ENCODE measurements around the gene TMEM108.

TMEM108 gene

DNA sequence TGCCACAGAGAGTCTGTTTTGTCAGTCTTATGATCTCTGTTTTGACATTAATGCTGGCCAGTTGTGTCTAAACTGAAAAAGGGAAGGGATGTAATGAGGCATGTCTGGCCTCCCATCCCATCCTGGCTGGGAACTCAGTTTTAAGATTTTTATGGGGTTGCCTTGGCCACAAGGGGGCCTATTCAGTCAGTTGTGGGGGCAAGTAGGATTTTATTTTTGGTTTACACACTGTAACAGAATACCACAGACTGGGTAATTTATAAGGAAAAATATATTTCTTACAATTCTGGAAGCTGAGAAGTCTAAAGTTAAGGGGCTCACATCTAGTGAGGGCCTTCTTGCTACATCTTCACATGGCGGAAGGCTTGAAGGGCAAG lies 129.8 kb downstream of the TMEM108 start:
- DNase-seq = no peak

DNA sequence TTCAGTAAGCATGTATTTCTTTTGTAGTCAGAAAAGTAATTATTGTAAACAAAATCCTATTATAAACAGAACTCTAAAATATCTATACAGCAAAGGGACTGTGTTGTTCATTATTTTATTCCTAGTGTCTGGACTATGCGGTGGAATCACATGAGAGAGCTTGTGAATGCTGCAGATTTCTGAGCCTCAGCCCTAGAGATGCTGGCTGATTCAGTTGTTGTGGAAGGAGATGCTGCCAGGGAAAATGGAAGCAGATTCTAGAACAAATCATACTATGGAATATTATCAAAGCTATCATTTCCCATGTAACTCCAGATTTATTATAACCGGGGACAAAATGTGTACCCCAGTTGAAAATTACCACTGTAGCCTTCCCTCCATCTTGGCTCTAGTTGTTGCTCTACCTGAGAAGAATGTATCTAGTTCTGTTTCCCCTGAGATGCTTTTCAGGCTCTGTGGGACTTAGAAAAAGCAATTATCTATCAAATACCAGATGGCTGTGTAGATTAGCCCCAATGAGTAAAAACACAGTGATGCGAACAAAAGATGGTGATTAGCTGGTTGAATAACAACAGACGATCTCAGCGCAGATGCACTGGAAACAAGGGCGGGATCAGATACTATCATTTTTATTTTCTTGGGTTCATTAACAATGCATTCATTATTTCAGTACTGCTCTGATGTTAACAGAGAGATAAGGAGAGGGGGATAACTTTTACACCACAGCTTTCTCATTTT lies 131.3 kb downstream of the TMEM108 start:
- no peak for DNase-seq

DNA sequence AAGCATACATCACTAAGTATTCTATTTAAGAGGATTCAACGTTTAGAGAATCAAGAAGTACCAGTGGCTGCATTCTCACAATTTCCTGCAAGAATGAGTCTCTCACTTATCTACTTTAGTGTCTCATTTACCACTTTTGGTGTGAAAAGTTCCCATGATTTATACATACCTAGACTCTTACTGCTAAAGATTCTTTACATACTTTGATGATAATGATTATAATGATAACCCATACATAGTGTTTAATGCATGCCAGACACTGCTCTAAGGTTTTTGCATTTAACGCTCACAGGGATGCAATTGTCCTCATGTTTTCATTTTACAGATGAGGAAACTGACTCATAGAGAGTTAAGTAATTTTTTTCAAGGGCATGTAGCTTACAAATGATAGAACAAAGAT lies 133.6 kb downstream of the TMEM108 start:
- DNase-seq = no peak

DNA sequence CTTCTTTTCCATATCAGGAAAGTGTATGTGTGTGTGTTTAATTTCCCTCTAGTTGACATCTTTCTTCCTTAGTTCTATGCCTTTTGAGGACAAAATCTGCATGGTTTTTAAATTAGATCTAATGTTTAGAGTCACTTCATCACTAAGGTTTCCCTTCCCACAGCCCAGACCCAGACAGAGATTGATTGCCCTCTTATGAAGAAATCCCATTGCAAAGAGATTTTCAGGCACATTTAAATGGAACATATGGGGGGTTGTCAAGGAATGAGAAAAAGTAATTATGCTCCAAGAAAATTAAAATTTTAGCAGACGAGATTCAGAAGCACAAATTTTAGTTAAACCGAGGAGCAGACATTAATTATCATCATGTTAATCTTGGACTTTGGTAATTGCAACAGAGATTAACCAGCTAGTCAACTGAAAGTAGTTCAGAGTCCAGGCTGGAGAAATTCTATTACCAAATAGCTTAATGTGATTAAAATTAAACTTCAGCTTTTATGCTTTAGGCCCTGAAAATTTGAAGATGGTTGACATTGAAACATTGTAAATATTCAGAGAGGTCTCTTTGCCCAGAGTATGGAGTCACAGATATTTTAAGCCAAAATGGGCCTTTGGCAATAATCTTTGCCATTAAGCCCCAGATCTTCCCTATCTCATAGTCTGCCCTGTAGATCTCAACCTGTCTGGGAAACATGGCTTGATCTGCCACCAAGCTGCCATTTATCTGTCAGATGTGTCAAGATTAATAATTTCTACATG lies 143.4 kb downstream of the TMEM108 start:
- no peak for DNase-seq

DNA sequence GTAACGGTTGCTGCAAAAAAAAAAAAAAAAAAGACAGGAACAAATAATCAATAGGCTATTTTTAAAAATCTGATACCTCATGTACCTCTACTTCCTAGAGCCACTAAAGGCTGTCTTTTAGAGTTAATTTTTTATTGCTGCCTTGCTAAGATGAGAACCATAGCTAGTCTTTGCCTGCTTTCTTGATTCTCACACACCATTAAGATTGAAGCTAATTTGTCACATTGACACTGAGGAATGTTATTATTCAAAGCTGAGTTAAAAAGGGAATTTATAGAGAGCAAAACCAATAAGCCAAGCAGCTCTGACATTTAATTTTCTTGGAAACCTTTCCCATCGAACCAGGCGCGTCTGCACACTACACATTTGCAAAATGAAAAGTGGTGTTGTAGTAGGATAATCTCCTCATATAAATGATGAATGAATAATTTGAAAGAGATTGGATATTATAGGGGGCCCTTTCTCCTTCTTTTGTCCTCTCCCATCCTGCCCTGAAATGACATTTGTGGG lies 149.7 kb downstream of the TMEM108 start:
- no peak for DNase-seq

DNA sequence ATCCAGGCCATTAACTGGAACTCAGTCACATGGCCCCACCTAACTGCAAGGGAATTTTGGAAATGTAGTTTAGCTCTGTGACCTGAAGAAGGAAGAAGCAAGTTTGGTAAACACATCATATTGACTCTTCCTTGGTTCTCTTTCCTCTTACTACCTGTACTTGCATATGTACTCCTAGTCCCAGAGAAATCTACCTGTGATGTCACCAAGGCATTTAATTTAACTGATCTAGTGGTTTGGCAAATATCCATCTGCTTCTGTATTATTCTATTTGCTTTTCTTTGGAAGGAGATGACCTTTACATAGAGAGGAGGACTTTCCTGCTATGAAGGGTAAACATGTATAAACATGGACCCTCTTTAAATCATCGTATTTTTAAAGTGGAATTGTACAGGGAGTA lies 150.8 kb downstream of the TMEM108 start:
- DNase-seq = no peak

DNA sequence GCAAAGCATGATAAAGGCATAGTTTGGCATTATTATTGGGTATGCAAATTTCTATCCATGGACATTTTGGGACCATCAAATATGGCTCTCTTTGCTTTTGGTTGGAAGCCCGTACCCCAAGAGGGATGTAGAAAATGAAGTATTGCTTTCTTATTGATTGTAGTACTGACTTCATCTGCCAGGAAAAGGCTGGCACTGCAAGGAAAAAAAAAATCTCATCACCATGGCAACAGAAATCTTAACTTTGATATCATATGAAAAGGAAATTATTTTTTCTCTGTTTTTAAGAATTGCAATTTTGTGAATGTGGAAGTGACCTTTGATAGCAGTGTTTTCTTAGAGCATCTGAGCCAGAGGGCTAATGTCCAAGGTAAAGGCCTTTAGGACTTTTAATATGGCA lies 151.7 kb downstream of the TMEM108 start:
- no peak for DNase-seq

DNA sequence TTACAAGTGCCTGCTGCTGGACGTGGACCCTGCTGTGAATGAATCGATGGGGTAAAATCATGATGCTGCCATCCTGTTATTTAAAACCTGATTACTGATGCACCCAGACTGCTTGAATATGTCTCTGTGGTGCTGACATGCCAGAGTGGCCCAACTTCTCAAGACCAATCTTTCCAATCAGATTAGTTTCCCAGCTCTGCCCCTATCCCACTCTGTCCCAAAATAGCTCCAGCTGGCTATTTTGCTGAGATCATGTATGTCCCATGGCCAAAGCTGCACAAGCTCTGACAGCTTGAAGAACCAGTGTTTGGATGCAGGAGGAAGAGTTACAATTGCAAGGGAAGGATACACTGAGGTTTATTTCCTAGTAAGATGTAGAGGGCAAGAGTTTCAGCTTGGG lies 153.6 kb downstream of the TMEM108 start:
- DNase-seq = no peak

DNA sequence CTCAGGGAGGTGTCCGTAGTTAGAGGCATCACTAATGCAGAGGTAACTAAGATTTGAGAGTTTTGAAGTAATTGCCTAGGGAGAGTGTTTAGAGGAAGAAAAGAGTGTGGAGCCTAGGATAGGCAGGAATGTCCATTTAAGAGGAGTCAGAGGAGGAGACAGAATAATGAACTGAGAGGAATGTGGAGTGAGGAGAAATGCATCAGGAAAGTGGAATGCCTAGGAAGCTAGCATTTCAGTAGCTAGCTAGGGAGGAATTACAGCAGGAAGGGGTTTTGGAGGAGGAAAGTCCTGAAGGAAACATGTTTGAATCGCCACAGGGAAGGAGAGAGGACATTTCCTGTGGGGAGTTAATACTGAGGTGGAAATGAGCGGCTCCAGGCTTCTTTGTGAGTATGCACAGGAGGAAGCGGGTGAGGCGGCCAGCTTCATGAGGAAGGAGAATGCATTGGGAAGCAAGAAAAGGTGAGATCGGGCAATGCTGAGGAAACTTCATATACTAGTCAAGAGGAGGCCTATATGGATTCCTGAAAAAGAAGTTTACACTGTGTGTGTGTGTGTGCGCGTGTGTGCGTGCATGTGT lies 154.3 kb downstream of the TMEM108 start:
- no peak for DNase-seq

DNA sequence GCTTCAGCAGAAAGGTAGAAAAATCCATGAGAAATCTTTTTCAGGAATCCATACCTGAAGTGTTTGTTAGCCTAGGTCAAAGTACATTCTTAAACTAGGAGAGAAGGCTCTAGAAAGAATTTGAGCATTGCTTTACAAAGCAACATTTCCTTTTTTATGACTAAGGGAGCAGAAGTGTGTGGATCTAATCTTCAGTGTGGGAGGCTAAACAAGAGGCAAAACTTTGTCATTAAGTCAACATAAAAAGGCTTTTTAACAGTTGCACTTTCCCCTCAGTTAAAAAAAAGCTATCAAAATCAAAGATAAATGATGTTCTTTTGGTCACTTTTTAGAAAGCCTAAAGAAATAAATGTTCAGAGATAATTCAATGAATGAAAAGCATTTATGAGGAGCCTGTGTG lies 154.8 kb downstream of the TMEM108 start:
- DNase-seq = no peak

DNA sequence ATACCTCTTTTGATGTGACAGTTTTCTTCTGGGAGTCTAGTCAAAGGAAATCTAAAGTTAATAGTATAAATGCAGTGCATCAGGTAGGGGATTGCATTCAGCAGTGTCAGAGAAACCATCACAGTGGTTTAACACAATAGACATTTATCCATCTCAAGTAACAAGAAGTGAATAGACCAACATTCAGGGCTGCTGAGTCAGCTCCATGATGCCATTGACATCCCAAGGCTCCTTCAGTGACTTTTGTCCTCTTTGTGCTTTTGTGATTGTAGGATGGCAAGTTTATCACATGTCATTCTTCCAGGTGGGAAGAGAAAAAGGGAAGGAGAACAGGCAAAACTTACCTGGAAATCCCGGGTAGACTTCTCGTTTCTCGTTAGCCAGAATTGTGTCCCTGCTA lies 158.3 kb downstream of the TMEM108 start:
- DNase-seq = no peak

DNA sequence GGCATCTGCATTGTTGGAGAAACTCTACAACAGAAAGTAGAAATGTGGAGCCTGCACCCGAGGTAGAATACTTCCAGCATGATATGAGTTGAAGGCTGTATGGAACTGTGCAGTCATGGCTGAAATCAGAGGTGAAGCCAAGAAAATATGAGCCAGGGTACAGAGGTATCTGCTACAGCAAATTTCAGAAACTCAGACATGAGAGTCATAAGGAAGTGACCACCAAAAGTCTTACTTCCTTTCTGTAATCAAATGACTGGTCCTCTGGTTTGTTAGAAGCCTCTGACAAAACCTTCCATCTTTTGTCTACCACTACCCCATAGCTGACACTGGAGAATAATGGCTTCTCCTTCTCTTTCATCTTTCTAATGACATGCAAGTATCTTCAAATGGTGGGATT lies 159.4 kb downstream of the TMEM108 start:
- DNase-seq = no peak

DNA sequence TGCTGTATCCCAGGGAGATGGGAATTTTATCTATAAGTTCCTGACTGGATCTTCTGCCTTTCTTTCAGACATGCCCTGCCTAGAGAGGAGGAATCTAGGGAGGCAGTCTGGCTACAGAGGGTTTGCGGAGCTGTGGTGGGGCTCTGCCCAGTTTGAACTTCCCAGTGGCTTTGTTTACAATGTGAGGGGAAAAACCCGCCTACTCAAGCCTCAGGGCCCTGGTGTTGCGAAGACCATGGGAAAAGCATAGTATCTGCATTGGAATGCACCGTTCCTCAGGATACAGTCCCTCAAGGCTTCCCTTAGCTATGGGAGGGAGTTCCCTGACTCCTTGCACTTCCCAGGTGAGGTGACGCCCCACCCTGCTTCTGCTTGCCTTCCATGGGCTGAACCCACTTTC lies 168.7 kb downstream of the TMEM108 start:
- DNase-seq = no peak

DNA sequence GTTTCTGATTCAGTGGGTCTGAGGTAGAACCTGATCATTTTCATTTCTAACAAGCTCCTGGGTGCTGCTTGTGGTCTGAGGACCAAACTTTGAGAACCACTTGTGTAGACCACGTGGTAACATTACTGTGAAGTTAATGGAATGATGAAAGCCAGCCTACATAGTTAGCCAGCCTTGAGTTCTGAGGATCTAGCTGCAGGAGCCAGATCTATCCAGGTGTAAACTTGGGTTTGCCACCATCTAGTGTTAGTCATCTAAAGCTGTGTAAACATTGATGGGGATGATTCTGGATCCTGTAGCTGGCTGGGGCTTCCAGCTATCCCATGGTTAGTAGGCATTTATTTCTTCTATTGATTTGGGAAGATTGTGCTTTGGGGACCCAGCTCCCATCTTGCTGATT lies 170.0 kb downstream of the TMEM108 start:
- no peak for DNase-seq

DNA sequence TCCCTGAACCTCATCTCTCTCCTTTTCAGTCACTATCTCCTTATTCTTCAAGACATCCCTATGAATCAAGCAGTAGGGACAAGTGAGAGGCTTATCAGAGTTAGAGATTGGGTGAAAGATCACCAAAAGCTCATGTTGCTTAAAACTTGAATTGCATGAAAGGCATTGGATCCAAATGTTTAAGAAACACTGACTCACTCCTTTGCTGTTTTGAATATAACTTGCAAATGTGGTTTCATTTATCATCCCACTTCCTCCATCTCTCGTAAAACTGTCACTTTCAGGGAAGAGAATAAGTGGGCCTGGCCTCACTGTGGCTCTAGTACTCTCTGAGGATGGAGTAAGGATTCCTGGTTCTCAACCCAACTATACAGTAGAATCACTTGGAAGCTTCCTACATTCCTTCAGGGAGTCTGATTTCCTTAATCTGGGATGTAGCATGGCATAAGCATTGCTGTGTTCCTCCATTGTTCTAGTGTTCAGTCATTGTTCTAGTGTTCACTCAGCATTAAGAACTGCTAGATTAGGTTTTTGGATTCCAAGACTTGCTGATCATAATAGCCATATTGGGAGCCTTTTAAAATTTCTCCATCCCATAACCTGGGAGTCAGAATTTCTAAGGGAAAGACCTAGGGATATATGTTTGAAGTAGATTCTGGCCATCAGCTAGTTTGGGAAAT lies 171.8 kb downstream of the TMEM108 start:
- no peak for DNase-seq

DNA sequence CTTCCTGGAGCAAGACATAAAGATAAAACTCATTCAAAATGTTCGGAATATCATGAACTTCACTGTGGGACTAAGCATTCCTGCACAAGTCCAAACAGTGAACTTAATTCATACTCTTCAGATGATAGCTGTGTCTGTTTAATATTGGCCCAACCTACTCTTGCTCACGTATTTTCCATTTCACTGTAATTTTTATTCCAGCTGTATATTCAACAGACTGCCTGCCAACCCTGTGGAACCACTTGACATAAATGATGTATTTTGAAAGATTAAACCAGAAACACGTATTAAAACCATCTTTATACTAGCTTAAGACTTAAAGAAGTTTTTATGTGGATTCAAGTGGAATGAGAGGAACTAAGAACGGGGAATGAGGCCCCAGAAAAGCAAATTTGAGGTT lies 172.5 kb downstream of the TMEM108 start:
- DNase-seq = no peak

DNA sequence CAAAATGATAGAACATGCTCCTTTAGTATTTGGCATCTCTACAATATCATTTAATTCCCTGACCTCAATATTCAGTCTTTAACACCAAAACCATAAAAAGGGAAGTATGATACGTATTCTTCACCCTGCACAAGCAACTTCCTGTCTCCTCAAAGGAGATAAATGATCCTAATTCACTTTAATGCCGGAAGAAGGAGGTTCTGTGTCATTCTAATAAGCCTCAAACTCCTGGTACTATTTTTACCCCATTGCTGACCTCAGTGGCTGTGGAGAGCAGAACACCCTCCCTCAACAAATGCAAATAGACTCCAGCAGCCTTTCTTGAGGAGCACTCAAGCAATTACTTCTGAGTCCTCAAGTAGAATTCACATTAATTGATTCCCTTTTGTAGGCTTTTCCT lies 173.3 kb downstream of the TMEM108 start:
- no peak for DNase-seq

DNA sequence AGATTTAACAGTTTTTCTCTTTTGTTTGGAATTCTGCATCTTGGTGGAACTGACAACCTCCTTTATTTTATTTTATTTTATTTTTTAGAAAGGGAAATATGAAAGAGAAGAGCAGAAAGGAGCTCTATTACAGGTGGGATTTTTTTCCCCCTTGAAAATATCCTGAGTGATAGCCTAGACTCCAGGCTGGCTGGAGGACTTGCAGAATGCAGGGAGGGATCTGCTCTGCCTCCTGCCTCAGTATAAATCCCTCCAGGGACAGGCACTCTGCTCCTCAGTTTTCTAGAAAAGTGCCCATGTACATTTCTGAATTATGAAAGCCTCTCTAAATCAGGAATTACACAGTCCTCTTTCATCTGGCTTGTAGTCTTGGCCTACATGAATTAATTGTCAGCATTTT lies 173.7 kb downstream of the TMEM108 start:
- DNase-seq = no peak

DNA sequence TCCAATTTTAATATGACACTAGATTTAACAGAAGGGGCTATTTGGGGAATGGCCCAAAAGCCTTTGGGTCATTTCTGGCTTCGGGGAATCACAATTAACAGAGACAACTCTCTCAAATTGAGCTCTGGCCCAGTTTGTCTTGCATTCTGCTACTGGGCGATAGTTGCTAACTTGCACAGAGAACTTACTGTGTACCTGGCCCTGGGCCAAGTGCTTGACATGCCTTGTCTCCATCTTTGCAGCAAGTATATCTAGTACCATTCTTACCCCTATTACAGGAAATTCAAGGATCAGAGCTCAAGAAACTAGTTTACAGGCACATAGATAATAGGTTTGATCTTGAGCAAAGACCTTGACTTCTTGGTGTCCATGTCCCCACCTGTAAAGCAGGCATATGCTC lies 175.7 kb downstream of the TMEM108 start:
- DNase-seq = no peak

DNA sequence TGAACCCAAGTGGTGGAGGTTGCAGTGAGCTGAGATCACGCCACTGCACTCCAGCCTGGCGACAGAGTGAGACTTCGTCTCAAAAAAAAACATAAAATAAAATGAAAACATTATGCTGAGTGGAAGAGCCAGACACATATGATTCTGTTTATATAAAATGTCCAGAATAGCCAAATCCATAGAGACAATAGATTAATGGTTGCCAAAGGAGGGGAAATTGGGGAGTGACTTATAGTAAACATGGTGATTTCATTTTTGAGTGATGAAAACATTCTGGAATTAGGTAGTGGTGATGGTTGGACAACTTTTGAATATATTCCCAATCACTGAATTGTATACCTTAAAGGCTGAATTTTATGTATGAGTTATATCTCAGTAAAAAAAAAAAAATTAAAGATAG lies 189.6 kb downstream of the TMEM108 start:
- DNase-seq = no peak

DNA sequence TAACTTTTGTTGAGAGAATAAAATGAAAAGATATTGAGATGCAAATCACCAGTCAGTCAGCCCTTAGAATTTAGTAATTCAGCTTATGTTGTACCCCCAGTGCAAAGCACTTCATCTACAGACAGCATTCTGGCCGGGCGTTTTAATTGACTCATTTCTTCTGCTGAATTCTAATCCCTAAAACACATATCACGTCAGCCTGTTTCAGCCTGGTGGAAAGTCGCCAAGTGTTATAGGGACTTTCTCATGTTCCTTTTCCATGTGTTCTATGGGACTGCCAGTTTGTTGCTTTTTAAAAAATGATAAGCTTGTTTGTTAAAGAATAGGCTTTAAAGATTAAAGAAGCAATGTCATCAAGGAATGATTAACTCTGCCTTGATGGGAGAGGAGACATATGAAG lies 192.0 kb downstream of the TMEM108 start:
- DNase-seq = no peak

DNA sequence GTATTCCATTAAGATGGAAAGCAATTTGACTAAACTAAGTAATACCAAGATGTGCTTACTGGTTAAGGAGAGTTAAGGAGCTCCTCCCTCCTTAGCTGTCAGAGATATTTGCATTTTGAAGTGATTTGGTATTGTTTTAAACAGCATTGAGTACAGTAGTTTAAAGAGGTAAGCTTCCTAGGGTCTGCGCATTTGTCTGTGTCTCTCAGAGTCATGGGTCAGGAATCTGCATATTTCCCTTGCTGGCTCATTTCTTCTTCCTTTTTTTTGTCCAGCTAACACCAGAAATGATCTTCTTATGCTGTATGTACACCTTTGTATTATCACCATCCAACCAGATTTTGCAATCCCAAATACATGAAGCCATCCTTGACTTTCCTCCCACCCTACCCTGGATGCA lies 198.7 kb downstream of the TMEM108 start:
- DNase-seq = no peak

DNA sequence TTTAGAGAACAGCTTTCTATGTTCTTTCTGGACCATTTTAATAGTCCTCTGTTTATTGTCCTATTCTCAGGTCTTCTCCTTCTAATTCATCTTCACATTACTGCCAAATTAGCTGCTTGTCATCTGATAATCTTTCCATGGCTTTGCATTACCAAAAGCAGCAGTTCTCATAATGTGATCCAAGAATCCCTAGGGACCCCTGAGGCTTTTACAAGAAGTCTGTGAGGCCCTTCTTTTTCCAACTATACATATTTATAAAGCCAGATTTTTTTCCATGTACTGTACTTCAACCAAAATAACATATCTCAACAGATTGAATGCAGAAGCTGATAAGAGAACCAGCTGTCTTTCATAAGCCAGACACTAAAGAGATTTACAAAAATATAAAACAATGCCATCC lies 199.2 kb downstream of the TMEM108 start:
- no peak for DNase-seq

DNA sequence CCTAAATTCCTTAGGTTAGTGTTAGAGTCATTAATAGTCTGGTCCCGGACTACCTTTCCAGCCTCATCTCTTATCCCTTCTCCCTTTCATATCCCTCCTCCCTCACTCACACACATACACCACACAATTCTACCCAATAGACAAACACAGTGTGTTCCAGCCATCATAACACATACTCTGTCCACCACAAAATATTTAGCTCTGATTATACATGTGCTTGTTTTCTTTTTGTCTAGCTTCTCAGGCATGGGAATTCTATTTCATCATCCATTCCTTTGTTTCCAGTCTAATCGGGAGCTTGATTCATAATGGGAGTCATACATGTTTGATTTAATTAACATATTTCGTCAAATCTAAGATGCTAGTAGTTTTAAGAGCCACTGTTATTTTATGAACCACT lies 199.8 kb downstream of the TMEM108 start:
- no peak for DNase-seq
